HepG2 (cell line): Measurements from ENCODE around the gene C2orf15. TPM values are rescaled to one million over a fixed set of nuclear protein-coding genes. Genes with fewer than 3 reads are reported as not detected.

ENCODE experiments used
- CBFB ChIP-seq: sonication (generic); formaldehyde crosslinking; IDR thresholded peaks from 2 replicates; pipeline ENCODE4 v1.4.0; 2020; ENCODE audit warnings: missing genetic modification reagents
- CCAR2 ChIP-seq: fragments of 200-400 bp; formaldehyde crosslinking; optimal IDR thresholded peaks from 2 replicates; pipeline ENCODE3; 2018; ENCODE audit warnings: low read depth, mild to moderate bottlenecking, low read length, moderate library complexity
- KDM3A ChIP-seq: IDR thresholded peaks from 2 replicates; pipeline ENCODE4 v1.6.1; 2018; ENCODE audit warnings: low read depth, missing compliant biosample characterization
- MTF2 ChIP-seq: sonication (generic); formaldehyde crosslinking; IDR thresholded peaks from 2 replicates; pipeline ENCODE4 v1.5.0; 2020; ENCODE audit warnings: missing genetic modification reagents, borderline replicate concordance
- NCOA1 ChIP-seq: sonication (generic); formaldehyde crosslinking; IDR thresholded peaks from 2 replicates; pipeline ENCODE4 v1.9.0; 2021; ENCODE audit warnings: missing genetic modification reagents
- NFKBIZ ChIP-seq: IDR thresholded peaks from 2 replicates; pipeline ENCODE4 v1.6.1; 2018; ENCODE audit warnings: missing genetic modification reagents, missing compliant biosample characterization
- NR2F6 ChIP-seq, 2 experiments: IDR thresholded peaks; 2 replicates each; pipeline ENCODE4 v1.6.1; 2016; ENCODE audit warnings: antibody characterized with exemption in 1 of 2, mild to moderate bottlenecking in 1 of 2
- PPARG ChIP-seq: conservative IDR thresholded peaks from 2 replicates; pipeline ENCODE4 v1.6.1; 2016; ENCODE audit warnings: missing biosample characterization, missing genetic modification reagents
- TCF12 ChIP-seq, 2 experiments: fragments of 450-650 bp in 1 of 2; sonication (generic) in 1 of 2; formaldehyde crosslinking in 1 of 2; IDR thresholded peaks; 2 replicates each; pipeline versions ENCODE4 v1.6.1 to v1.8.0; 2017 to 2022; ENCODE audit warnings: antibody characterized with exemption in 1 of 2, mild to moderate bottlenecking in 1 of 2, missing genetic modification reagents in 1 of 2, moderate library complexity in 1 of 2
- ZBTB7A ChIP-seq: sonication (generic); formaldehyde crosslinking; IDR thresholded peaks from 2 replicates; pipeline ENCODE4 v1.8.0; 2022; ENCODE audit warnings: mild to moderate bottlenecking, missing genetic modification reagents
- ZFP36L2 ChIP-seq: sonication (generic); formaldehyde crosslinking; IDR thresholded peaks from 2 replicates; pipeline ENCODE4 v1.4.0; 2020; ENCODE audit warnings: missing genetic modification reagents
- ZNF605 ChIP-seq: sonication (generic); formaldehyde crosslinking; IDR thresholded peaks from 2 replicates; pipeline ENCODE4 v1.8.0; 2022; ENCODE audit warnings: mild to moderate bottlenecking, missing genetic modification reagents
- ZNF670 ChIP-seq: sonication (generic); formaldehyde crosslinking; IDR thresholded peaks from 2 replicates; pipeline ENCODE4 v1.8.0; 2022; ENCODE audit warnings: mild to moderate bottlenecking, missing genetic modification reagents, borderline replicate concordance
- ZNF709 ChIP-seq: sonication (generic); formaldehyde crosslinking; IDR thresholded peaks from 2 replicates; pipeline ENCODE4 v1.5.0; 2020; ENCODE audit warnings: mild to moderate bottlenecking, missing genetic modification reagents
- ZNF766 ChIP-seq: sonication (generic); formaldehyde crosslinking; IDR thresholded peaks from 2 replicates; pipeline ENCODE4 v1.5.0; 2020; ENCODE audit warnings: missing genetic modification reagents, borderline replicate concordance
- polyA plus RNA-seq, 8 experiments: library from polyadenylated mRNA; depleted of rRNA in 3 of 8; stranded (reverse) in 7 of 8; unstranded in 1 of 8; fragments of >200 nt; fragmentation: Illumina TruSeq in 4 of 8; extraction: Trizol in 4 of 8; gene quantifications; 2 replicates each; pipeline versions ENCODE4 v1.2.1 to v1.2.3, GENCODE V29; 2011 to 2016; ENCODE audit warnings: low read depth in 4 of 8, missing spikeins in 1 of 8, mixed read lengths in 1 of 8; ENCODE audit not compliant: insufficient read depth in 1 of 8
- total RNA-seq, 5 experiments: library from RNA; depleted of rRNA; stranded (reverse); fragments of >200 nt; fragmentation: Illumina TruSeq; extraction: Trizol; gene quantifications; 2 replicates each; pipeline ENCODE4 v1.2.3, GENCODE V29; 2016; ENCODE audit warnings: low read depth in 1 of 5
- TF ChIP-seq, protein P1 (sequence below): sonication (generic); formaldehyde crosslinking; IDR thresholded peaks from 2 replicates; pipeline ENCODE4 v1.4.0; 2020; ENCODE audit warnings: mild to moderate bottlenecking, missing genetic modification reagents
- TF ChIP-seq, protein P2 (sequence below): IDR thresholded peaks from 2 replicates; pipeline ENCODE4 v1.6.1; 2016; ENCODE audit warnings: mild to moderate bottlenecking, missing biosample characterization, missing genetic modification reagents
- TF ChIP-seq, protein P3 (sequence below), 2 experiments: fragments of 450-650 bp in 1 of 2; sonication (generic) in 1 of 2; formaldehyde crosslinking; IDR thresholded peaks; 2 replicates each; pipeline versions ENCODE4 v1.5.0 to v1.8.0; 2020 to 2022; ENCODE audit warnings: mild to moderate bottlenecking in 1 of 2, missing genetic modification reagents in 1 of 2
- TF ChIP-seq, protein P4 (sequence below): sonication (generic); formaldehyde crosslinking; IDR thresholded peaks from 2 replicates; pipeline ENCODE4 v1.5.0; 2020; ENCODE audit warnings: missing genetic modification reagents
- TF ChIP-seq, protein P5 (sequence below): sonication (generic); formaldehyde crosslinking; IDR thresholded peaks from 2 replicates; pipeline ENCODE4 v1.5.0; 2020; ENCODE audit warnings: mild to moderate bottlenecking, missing genetic modification reagents

Gene C2orf15
- total and polyA plus RNA-seq, 2 of the 13 experiments (the other 11 are each of a cell fraction or from before 2014, with no cell fraction given), result 5.5 to 8.3 TPM

DNA sequence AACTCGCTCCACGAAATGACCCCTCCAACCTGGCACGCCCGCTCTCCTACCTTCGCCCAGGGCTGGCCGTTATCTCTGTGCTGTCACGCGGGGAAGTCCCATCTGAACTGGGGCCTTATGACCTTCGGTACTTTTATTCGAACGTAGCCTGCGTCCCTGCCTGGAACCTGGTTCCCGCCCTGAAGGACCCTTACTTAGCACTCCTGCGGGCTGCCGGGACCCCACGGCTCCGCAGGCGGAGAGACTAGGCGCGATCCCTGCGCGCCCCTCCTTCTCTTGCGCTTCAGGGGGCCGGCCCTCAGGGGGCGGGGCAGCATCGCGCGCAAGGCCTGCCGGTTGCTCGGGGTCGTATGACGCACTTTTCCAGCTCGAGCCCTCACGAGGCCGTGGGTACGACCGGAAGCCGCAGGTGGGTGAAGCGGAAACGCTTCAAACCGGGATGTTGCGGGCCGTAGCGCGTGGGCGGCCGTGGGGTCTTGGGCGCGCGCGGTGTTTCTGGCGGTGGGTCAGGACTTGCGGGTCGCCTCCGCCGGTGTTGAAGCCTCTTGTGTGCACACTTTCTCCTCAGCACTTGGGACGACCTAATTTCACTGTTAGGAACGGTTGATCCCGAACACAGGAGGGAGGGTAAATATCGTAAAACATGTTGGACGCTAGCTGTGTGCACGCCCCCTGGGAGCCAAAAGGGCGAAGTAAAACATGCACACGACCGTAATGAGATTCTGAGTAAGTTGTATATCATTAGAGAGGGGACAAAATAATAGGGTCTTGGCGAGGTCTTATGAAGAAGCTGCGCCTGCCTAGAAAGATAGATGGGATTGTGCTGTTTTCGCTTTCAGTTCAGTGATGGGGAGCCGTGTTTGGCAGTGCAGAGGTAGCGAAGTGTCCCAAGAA, 13.4 kb downstream of the C2orf15 start, which contains the start of the genes LIPT1 and TSGA10 (continued):
- TF ChIP-seq, protein P1, sequence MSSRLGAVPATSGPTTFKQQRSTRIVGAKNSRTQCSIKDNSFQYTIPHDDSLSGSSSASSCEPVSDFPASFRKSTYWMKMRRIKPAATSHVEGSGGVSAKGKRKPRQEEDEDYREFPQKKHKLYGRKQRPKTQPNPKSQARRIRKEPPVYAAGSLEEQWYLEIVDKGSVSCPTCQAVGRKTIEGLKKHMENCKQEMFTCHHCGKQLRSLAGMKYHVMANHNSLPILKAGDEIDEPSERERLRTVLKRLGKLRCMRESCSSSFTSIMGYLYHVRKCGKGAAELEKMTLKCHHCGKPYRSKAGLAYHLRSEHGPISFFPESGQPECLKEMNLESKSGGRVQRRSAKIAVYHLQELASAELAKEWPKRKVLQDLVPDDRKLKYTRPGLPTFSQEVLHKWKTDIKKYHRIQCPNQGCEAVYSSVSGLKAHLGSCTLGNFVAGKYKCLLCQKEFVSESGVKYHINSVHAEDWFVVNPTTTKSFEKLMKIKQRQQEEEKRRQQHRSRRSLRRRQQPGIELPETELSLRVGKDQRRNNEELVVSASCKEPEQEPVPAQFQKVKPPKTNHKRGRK, result no peak
- TF ChIP-seq ZNF766 (peak; percentile 87), NFKBIZ (CRISPR knock-in tag) (peak; percentile 95), CBFB (CRISPR knock-in tag) (peak; percentile 95), ZNF709 (peak; percentile 97), NR2F6 (IDR thresholded peaks at IDR 0.05) (no peak), NR2F6 (CRISPR knock-in tag; IDR thresholded peaks at IDR 0.05) (peak; percentile 86), CCAR2 (no peak), KDM3A (CRISPR knock-in tag) (peak; percentile 92; the same call in 1 of the 2 replicates), PPARG (peak; percentile 51; the same call in 1 of the 2 replicates), ZFP36L2 (CRISPR knock-in tag) (peak; percentile 71), ZBTB7A (CRISPR knock-in tag) (peak; percentile 97), ZNF670 (CRISPR knock-in tag) (peak; percentile 94), MTF2 (CRISPR knock-in tag) (no peak), TCF12 (IDR thresholded peaks at IDR 0.05) (no peak), TCF12 (CRISPR knock-in tag; IDR thresholded peaks at IDR 0.05) (no peak), NCOA1 (CRISPR knock-in tag) (no peak; the same call in 1 of the 2 replicates), ZNF605 (peak; percentile 99)
- TF ChIP-seq, protein P2, sequence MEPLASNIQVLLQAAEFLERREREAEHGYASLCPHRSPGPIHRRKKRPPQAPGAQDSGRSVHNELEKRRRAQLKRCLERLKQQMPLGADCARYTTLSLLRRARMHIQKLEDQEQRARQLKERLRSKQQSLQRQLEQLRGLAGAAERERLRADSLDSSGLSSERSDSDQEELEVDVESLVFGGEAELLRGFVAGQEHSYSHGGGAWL, result peak; percentile 99
- TF ChIP-seq, protein P3, sequence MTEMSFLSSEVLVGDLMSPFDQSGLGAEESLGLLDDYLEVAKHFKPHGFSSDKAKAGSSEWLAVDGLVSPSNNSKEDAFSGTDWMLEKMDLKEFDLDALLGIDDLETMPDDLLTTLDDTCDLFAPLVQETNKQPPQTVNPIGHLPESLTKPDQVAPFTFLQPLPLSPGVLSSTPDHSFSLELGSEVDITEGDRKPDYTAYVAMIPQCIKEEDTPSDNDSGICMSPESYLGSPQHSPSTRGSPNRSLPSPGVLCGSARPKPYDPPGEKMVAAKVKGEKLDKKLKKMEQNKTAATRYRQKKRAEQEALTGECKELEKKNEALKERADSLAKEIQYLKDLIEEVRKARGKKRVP (CRISPR knock-in tag; IDR thresholded peaks at IDR 0.05), result peak in 1 of 2 experiments; percentile 83; a peak in 2 of 4 replicates
- TF ChIP-seq, protein P4, sequence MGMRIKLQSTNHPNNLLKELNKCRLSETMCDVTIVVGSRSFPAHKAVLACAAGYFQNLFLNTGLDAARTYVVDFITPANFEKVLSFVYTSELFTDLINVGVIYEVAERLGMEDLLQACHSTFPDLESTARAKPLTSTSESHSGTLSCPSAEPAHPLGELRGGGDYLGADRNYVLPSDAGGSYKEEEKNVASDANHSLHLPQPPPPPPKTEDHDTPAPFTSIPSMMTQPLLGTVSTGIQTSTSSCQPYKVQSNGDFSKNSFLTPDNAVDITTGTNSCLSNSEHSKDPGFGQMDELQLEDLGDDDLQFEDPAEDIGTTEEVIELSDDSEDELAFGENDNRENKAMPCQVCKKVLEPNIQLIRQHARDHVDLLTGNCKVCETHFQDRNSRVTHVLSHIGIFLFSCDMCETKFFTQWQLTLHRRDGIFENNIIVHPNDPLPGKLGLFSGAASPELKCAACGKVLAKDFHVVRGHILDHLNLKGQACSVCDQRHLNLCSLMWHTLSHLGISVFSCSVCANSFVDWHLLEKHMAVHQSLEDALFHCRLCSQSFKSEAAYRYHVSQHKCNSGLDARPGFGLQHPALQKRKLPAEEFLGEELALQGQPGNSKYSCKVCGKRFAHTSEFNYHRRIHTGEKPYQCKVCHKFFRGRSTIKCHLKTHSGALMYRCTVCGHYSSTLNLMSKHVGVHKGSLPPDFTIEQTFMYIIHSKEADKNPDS (CRISPR knock-in tag), result no peak
- TF ChIP-seq, protein P5, sequence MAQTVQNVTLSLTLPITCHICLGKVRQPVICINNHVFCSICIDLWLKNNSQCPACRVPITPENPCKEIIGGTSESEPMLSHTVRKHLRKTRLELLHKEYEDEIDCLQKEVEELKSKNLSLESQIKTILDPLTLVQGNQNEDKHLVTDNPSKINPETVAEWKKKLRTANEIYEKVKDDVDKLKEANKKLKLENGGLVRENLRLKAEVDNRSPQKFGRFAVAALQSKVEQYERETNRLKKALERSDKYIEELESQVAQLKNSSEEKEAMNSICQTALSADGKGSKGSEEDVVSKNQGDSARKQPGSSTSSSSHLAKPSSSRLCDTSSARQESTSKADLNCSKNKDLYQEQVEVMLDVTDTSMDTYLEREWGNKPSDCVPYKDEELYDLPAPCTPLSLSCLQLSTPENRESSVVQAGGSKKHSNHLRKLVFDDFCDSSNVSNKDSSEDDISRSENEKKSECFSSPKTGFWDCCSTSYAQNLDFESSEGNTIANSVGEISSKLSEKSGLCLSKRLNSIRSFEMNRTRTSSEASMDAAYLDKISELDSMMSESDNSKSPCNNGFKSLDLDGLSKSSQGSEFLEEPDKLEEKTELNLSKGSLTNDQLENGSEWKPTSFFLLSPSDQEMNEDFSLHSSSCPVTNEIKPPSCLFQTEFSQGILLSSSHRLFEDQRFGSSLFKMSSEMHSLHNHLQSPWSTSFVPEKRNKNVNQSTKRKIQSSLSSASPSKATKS (CRISPR knock-in tag), result peak; percentile 98
